Suprapubic skin (tissue), 4 donors: ENCODE results near the gene MFSD6.

Source experiments
- EP300 ChIP-seq: sonication (generic); formaldehyde crosslinking; IDR thresholded peaks from one replicate; pipeline ENCODE4 v1.6.1; 2017; ENCODE audit warnings: antibody characterized with exemption
- POLR2A ChIP-seq, 2 donors: fragments of 450-650 bp; IDR thresholded peaks; one replicate each; pipeline ENCODE4 v1.6.1; 2017; ENCODE audit warnings: antibody characterized with exemption in 2 of 2, mild to moderate bottlenecking in 2 of 2, moderate library complexity in 2 of 2
- POLR2AphosphoS5 ChIP-seq, 3 donors: sonication (generic); formaldehyde crosslinking; IDR thresholded peaks; one replicate each; pipeline ENCODE4 v1.6.1; 2017; ENCODE audit warnings: antibody characterized with exemption in 3 of 3
- TF ChIP-seq, protein P1 (sequence below), 2 donors: fragments of 200-600 bp in 1 of 2; fragments of 450-650 bp in 1 of 2; sonication (generic) in 1 of 2; IDR thresholded peaks; one replicate each; pipeline ENCODE4 v1.5.1; 2016 to 2019; ENCODE audit warnings: antibody characterized with exemption in 2 of 2, mild to moderate bottlenecking in 1 of 2, moderate library complexity in 1 of 2

DNA sequence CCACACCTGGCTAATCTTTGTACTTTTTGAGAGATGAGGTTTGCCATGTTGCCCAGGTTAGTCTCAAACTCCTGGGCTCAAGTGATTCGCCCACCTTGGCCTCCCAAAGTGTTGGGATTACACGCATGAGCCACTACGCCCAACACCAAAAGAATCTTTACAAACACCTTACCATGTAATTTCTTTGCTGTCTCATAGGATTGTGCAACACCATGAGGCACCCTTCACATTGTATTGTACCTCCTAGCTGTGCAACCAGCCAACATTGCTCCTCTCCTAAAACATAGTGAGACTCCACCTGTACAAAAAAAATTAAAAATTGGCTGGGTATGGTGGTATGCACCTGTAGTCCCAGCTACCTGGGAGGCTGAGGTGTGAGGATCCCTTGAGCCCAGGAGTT, 3.1 kb upstream of the MFSD6 start:
- TF ChIP-seq POLR2A (IDR thresholded peaks at IDR 0.05) (no peak), EP300 (no peak), POLR2AphosphoS5 (IDR thresholded peaks at IDR 0.05) (no peak)
- TF ChIP-seq, protein P1, sequence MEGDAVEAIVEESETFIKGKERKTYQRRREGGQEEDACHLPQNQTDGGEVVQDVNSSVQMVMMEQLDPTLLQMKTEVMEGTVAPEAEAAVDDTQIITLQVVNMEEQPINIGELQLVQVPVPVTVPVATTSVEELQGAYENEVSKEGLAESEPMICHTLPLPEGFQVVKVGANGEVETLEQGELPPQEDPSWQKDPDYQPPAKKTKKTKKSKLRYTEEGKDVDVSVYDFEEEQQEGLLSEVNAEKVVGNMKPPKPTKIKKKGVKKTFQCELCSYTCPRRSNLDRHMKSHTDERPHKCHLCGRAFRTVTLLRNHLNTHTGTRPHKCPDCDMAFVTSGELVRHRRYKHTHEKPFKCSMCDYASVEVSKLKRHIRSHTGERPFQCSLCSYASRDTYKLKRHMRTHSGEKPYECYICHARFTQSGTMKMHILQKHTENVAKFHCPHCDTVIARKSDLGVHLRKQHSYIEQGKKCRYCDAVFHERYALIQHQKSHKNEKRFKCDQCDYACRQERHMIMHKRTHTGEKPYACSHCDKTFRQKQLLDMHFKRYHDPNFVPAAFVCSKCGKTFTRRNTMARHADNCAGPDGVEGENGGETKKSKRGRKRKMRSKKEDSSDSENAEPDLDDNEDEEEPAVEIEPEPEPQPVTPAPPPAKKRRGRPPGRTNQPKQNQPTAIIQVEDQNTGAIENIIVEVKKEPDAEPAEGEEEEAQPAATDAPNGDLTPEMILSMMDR (IDR thresholded peaks at IDR 0.05) = no peak
